ENCODE results near the gene RDH14.

- TF ChIP-seq CTCF (IDR thresholded peaks at IDR 0.05) (no peak), POLR2A (IDR thresholded peaks at IDR 0.05) (no peak)
These were observed 16.3 kb downstream of the RDH14 start for GRCh38 chr2:18544171-18544570.
